SK-N-SH (cell line): Measurements from ENCODE around the gene UBR7. TPM values are rescaled to one million over a fixed set of nuclear protein-coding genes. Genes with fewer than 3 reads are reported as not detected.

Experiments
- CTCF ChIA-PET: fragments of 300-600, 350-600 bp; formaldehyde crosslinking; extraction: SDS; loops from one replicate; lab custom pipeline; 2021; lab: Yijun Ruan, JAX
- POLR2A ChIA-PET: fragments of 350-600 bp; sonication (Branson Sonifier 250); formaldehyde crosslinking; extraction: SDS; loops from one replicate; lab custom pipeline; 2020; ENCODE audit warnings: antibody characterized with exemption, inconsistent platforms; lab: Yijun Ruan, JAX
- DNase-seq: peaks from one replicate; pipeline ENCODE4 v3.0.0; 2012
- H2AFZ ChIP-seq: fragments of 200-600 bp; sonication (generic); 2 replicates; pipeline ENCODE4 v1.8.1; 2016; ENCODE audit warnings: antibody characterized with exemption, mild to moderate bottlenecking, low read depth
- H3F3A ChIP-seq: fragments of 200-600 bp; sonication (generic); replicated peaks from 2 replicates; pipeline ENCODE3; 2016; ENCODE audit warnings: antibody characterized with exemption, mild to moderate bottlenecking; ENCODE audit not compliant: insufficient read depth
- H3K27ac ChIP-seq, 2 experiments: fragments of 200-500 bp in 1 of 2; fragments of 200-600 bp in 1 of 2; sonication (Bioruptor generic) in 1 of 2; sonication (generic), shearing (Covaris generic) in 1 of 2; 2 replicates each; pipeline versions ENCODE4 v1.5.1 to v1.6.1; 2014 to 2016; ENCODE audit warnings: low read depth in 2 of 2, inconsistent platforms in 1 of 2, low read length in 1 of 2, mild to moderate bottlenecking in 1 of 2, mixed read lengths in 1 of 2
- H3K27me3 ChIP-seq: fragments of 200-600 bp; sonication (generic), shearing (Covaris generic); 2 replicates; pipeline ENCODE4 v1.6.1; 2016; ENCODE audit warnings: mixed run types; ENCODE audit not compliant: insufficient read depth
- H3K36me3 ChIP-seq, 2 experiments: fragments of 200-500 bp in 1 of 2; fragments of 200-600 bp in 1 of 2; sonication (Bioruptor generic) in 1 of 2; sonication (generic) in 1 of 2; replicated peaks in 1 of 2; 2 replicates each; pipeline versions ENCODE3 to v1.5.1; 2014 to 2016; ENCODE audit warnings: low read length in 1 of 2, mild to moderate bottlenecking in 1 of 2; ENCODE audit not compliant: insufficient read depth in 2 of 2, control insufficient read depth in 1 of 2
- H3K4me1 ChIP-seq, 2 experiments: fragments of 200-500 bp in 1 of 2; fragments of 200-600 bp in 1 of 2; sonication (Bioruptor generic) in 1 of 2; sonication (generic), shearing (Covaris generic) in 1 of 2; 2 replicates each; pipeline versions ENCODE4 v1.5.1 to v1.6.1; 2014 to 2016; ENCODE audit warnings: low read depth in 1 of 2, low read length in 1 of 2, mixed run types in 1 of 2; ENCODE audit not compliant: insufficient read depth in 2 of 2, control insufficient read depth in 1 of 2
- H3K4me2 ChIP-seq: fragments of 200-600 bp; sonication (generic), shearing (Covaris generic); 2 replicates; pipeline ENCODE4 v1.6.1; 2017; ENCODE audit warnings: mixed run types
- H3K4me3 ChIP-seq, 2 experiments: fragments of 200-500 bp in 1 of 2; fragments of 200-600 bp in 1 of 2; sonication (Bioruptor generic) in 1 of 2; sonication (generic), shearing (Covaris generic) in 1 of 2; 2 replicates each; pipeline versions ENCODE4 v1.5.1 to v1.8.1; 2014 to 2016; ENCODE audit warnings: low read depth in 2 of 2, inconsistent platforms in 1 of 2, low read length in 1 of 2, mild to moderate bottlenecking in 1 of 2, mixed read lengths in 1 of 2, moderate library complexity in 1 of 2
- H3K79me2 ChIP-seq: fragments of 200-600 bp; sonication (generic); 2 replicates; pipeline ENCODE4 v1.8.1; 2017; ENCODE audit warnings: mild to moderate bottlenecking; ENCODE audit not compliant: insufficient read depth
- H3K9ac ChIP-seq: fragments of 200-600 bp; sonication (generic); 2 replicates; pipeline ENCODE4 v1.6.1; 2017; ENCODE audit warnings: mixed run types
- H3K9me2 ChIP-seq: fragments of 200-600 bp; sonication (generic); 2 replicates; pipeline ENCODE4 v1.6.1; 2017; ENCODE audit warnings: mixed run types
- H3K9me3 ChIP-seq: fragments of 200-600 bp; sonication (generic); 2 replicates; pipeline ENCODE4 v1.6.1; 2017; ENCODE audit warnings: mixed run types, mild to moderate bottlenecking, moderate library complexity
- H4K20me1 ChIP-seq: fragments of 200-600 bp; sonication (generic); 2 replicates; pipeline ENCODE4 v1.6.1; 2017; ENCODE audit warnings: mild to moderate bottlenecking, mixed run types; ENCODE audit not compliant: insufficient read depth
- ELF1 ChIP-seq: IDR thresholded peaks from 2 replicates; pipeline ENCODE4 v1.4.0; 2012
- EP300 ChIP-seq, 2 experiments: IDR thresholded peaks; 2 replicates each; pipeline versions ENCODE4 v1.4.0 to v1.6.1; 2012; ENCODE audit warnings: borderline replicate concordance in 1 of 2, low read depth in 1 of 2, low read length in 1 of 2
- GATA2 ChIP-seq: sonication (generic); formaldehyde crosslinking; IDR thresholded peaks from 2 replicates; pipeline ENCODE4 v1.5.0; 2020; ENCODE audit warnings: mild to moderate bottlenecking, missing genetic modification reagents
- MAX ChIP-seq: IDR thresholded peaks from 2 replicates; pipeline ENCODE4 v1.4.0; 2012; ENCODE audit warnings: low read depth
- NFIC ChIP-seq: IDR thresholded peaks from 2 replicates; pipeline ENCODE4 v1.4.0; 2012; ENCODE audit warnings: borderline replicate concordance
- REST ChIP-seq: IDR thresholded peaks from 2 replicates; pipeline ENCODE4 v1.6.1; 2012; ENCODE audit warnings: mild to moderate bottlenecking, low read depth, low read length, moderate library complexity
- TEAD4 ChIP-seq: IDR thresholded peaks from 2 replicates; pipeline ENCODE4 v1.4.0; 2012; ENCODE audit warnings: mild to moderate bottlenecking, borderline replicate concordance; ENCODE audit not compliant: insufficient read depth
- USF2 ChIP-seq: fragments of 150-350 bp; IDR thresholded peaks from 2 replicates; pipeline ENCODE4 v1.6.1; 2017; ENCODE audit warnings: antibody characterized with exemption, low read length, low read depth, borderline replicate concordance
- YY1 ChIP-seq: IDR thresholded peaks from 2 replicates; pipeline ENCODE4 v1.4.0; 2012; ENCODE audit warnings: low read depth, mild to moderate bottlenecking
- WGBS: methylation state at CpG from one replicate; pipeline ENCODE4 v1.1.6; 2017; ENCODE audit warnings: low lambda C conversion rate; 5-methylcytosine and 5-hydroxymethylcytosine counted together
- polyA plus RNA-seq, 3 experiments: library from polyadenylated mRNA; depleted of rRNA; stranded (reverse); fragments of >200 nt; gene quantifications; 2 replicates each; pipeline ENCODE4 v1.2.3, GENCODE V29; 2012

UBR7 gene
- polyA plus RNA-seq, 1 of the 3 experiments (the other 2 are of a cell fraction), result 28.2 TPM

GRCh38 chr14:93269341-93270068 lies 62.4 kb downstream of the UBR7 start:
- POLR2A ChIA-PET, result no interaction called here
- Histone ChIP-seq H3K9me2 (no peaks in the 10 kb centered on the region), H3F3A (no peaks in the 10 kb centered on the region), H3K4me2 (no peak overlapping the region), H3K79me2 (peaks cover 63% of the 10 kb centered on the region), H3K4me3 (no peak overlapping the region), H4K20me1 (0 out of 2 replicates have a peak, but pooled peaks cover 12% of the 10 kb centered on the region), H3K27ac (peak overlapping the region in 1 of 2 experiments; percentile 12; a peak in 1 of 4 replicates), H3K36me3 (peaks cover 2 to 3% of the 10 kb centered on the region in 2 experiments), H3K9me3 (no peaks in the 10 kb centered on the region), H3K9ac (no peak overlapping the region), H3K4me1 (peaks cover 4 to 10% of the 10 kb centered on the region in 2 experiments; a peak in 1 of 4 replicates), H2AFZ (no peak overlapping the region), H3K27me3 (no peaks in the 10 kb centered on the region)
- 85% methylated on average over 10 of the region's 10 CpGs for WGBS
- no peak for DNase-seq
- CTCF ChIA-PET, result interaction anchor here (1.4 kb wide), 1 partner anchor 221 kb away, joined by 3 read pairs; no protein-coding TSS in a partner anchor
- TF ChIP-seq TEAD4 (no peak), YY1 (no peak), MAX (no peak), GATA2 (CRISPR knock-in tag) (no peak), USF2 (no peak), ELF1 (no peak), EP300 (IDR thresholded peaks at IDR 0.05; ENCODE audit: borderline replicate concordance in 1 of 2, low read depth in 1 of 2, low read length in 1 of 2) (no peak)

GRCh38 chr14:93271111-93271510 lies 64.1 kb downstream of the UBR7 start:
- DNase-seq, result no peak
- Histone ChIP-seq H3F3A (no peaks in the 10 kb centered on the region), H3K9ac (no peak overlapping the region), H3K4me3 (no peak overlapping the region), H3K4me2 (no peak overlapping the region), H3K27me3 (no peaks in the 10 kb centered on the region), H3K9me3 (no peaks in the 10 kb centered on the region), H3K36me3 (peaks cover 3 to 4% of the 10 kb centered on the region in 2 experiments), H3K4me1 (peaks cover 4 to 10% of the 10 kb centered on the region in 2 experiments; a peak in 1 of 4 replicates), H2AFZ (no peak overlapping the region), H3K79me2 (peaks cover 47% of the 10 kb centered on the region), H4K20me1 (0 out of 2 replicates have a peak, but pooled peaks cover 12% of the 10 kb centered on the region), H3K9me2 (no peaks in the 10 kb centered on the region), H3K27ac (no peak overlapping the region)
- CTCF ChIA-PET, result interaction anchor here (1.2 to 1.4 kb wide), 2 partner anchors 38 to 220 kb away, joined by 3 read pairs; no protein-coding TSS in a partner anchor
- no peak for TF ChIP-seq USF2
- no peak for TF ChIP-seq NFIC
- no peak for TF ChIP-seq REST
- TF ChIP-seq ELF1, result no peak
- 74% methylated on average over 6 of the region's 6 CpGs for WGBS
- POLR2A ChIA-PET, result no interaction called here
